ENCODE measurements around the gene ACSM2B.
"Not testable (repeated sequence)": the region's sequence is repeated elsewhere in the genome, so short reads cannot be mapped to it uniquely, and the experiment has no call there.

ACSM2B gene, protein sequence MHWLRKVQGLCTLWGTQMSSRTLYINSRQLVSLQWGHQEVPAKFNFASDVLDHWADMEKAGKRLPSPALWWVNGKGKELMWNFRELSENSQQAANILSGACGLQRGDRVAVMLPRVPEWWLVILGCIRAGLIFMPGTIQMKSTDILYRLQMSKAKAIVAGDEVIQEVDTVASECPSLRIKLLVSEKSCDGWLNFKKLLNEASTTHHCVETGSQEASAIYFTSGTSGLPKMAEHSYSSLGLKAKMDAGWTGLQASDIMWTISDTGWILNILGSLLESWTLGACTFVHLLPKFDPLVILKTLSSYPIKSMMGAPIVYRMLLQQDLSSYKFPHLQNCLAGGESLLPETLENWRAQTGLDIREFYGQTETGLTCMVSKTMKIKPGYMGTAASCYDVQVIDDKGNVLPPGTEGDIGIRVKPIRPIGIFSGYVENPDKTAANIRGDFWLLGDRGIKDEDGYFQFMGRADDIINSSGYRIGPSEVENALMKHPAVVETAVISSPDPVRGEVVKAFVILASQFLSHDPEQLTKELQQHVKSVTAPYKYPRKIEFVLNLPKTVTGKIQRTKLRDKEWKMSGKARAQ

DNA sequence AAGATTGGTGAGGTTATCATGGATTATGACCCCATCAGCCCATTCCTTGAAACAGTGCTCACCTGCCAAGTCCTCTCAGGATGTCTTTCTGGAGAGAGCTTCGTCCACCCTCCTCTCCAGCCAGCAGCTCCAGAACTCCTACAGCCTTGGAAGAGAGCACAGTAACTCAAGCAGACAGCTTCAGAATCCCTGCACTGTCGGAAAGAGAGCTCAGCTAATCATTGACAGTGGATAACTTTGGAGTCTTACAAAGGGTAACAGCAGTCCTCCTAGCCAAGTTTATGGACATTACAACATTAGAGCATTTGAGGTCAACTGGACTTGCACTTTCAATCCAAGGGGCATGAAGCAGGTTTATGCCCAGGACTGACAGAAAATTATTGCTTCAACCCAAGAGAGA is at the start of gene ACSM2B:
Gene ACSM2B (minus strand): TSS at position 223 of the 400 bp plus-strand sequence. CDS start 11,522 bp downstream, outside the sequence.
- not testable (repeated sequence) for DNase-seq

DNA sequence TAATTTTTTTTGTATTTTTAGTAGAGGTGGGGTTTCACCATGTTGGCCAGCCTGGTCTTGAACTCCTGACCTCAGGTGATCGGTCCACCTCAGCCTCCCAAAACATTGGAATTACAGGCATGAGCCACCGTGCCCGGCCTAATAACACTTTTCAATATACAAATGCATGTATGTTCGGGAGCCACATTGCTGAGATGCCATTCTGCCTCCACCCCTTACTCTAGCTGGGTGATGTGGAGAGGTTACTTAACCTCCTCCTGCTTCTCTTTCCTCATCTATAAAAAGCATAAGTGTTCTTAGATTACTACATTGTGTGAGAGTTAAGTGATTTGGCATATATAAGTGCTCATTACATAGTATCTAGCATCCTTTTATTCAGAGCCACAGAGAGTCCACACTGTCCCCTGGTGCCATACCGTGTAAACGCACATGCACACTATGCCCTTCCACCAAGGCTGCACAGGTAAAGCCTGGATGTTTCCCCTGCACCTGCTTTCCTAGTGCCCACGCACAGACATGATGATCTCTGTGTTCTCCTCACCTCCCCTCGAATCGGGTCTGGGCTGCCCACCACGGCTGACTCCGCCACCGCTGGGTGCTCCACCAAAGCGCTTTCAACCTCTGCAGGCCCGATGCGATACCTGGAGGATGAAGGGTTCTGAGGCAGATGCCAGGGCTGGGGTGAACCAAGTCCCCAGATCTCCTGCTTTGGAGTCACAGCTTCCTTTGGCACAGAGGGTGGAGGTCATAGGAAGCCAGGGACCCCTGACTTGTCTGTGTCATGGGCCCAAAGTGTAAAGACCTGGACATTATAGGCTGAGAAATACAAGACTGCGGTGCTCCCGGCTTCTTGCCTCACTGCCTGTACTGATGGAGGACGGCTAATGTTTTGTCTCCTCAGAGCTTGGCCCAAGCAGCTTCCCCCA is 49.0 kb upstream of the ACSM2B start:
- DNase-seq = no peak

DNA sequence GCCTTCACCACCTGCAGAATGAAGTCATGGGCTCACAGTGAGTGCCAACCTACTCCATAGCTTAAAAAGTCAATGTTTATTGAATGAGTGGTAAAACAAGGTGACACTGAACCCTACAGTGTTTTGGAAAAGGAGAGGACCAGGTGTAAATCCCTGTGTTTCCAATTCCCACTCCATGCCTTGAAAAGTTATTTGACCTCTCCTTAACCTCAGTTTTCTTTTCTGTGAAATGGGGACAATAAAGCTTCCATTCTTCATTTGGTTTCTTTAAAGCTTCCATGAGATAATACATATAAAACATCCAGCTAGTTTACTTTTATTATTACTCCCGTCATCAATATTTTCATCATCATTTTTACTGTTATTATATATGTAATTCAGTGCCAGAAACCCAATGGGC is 48.0 kb upstream of the ACSM2B start:
- DNase-seq = no peak

DNA sequence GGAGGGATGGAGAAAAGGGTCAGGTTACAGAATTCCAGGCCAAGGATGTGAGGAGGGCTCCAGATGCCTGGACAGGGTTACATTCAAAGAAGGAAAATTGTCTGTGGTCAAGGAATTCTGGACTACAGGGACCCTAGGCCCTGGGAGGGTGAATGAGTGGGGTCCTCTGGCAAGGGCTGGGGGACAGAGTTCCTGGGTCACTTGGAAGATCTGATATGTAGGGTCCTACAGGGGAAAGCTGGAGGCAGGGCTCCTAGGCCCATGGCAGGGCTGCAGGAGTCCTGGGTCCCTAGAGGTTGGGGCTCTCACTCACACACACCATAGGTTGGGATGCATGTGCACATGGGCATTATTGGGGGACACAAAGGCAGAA is 46.3 kb upstream of the ACSM2B start:
- DNase-seq = no peak

DNA sequence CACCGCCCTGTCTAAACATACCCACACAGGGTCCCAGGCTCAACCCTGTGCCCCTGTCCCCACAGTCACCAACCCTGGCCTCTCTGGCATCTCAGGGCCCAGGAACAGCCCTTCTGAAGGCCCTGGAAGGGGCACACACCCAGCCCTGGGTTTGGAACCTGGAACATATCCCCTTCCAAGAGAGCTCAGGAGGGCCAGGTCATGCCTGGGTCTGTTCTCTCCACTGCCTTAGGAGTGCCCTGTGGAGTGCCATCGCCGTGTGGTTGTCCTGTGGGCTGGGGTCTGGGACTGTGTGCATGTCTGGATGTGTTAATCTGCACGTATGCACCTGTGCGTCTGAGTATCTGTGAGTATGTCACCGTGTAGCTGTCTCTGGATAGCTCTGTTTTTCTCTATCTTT is 45.2 kb upstream of the ACSM2B start:
- no peak for DNase-seq

DNA sequence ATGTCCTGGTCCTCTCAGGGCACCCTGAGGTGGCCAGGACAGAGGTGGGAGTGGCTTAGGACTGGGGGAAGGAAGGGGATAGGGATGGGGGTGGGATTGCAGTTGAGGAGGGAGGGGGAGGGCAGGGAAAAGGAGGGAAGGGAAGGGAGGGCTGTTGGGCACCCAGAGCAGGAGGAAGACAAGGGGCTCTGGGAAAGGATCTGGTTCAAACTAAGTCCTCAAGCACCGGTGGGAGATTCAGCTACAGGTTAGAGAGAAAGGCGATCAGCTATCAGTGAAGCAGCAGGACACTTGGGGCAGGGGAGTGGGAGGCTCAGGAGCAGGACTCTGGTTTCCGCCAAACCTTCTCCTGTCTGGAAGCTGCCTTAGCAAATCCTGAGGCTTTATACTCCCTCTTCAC is 44.6 kb upstream of the ACSM2B start:
- DNase-seq = no peak

DNA sequence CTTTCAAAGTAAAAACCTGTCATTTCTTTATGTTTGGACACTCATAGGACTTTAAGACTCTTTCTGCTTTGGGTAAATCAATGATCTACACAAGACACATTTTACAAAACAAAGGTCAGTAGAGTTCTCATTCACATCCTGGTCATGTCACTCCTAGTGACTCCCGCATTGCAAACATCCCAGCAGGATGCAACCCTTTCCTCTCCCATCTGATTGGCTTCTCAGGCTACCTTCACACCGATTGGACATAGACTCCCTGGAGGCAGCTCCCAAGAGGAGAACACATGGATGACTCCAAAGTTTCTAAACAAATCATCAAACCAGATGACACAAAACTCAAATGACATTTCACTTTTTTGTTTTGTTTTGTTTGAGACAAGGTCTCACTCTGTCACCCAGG is 43.8 kb upstream of the ACSM2B start:
- no peak for DNase-seq

DNA sequence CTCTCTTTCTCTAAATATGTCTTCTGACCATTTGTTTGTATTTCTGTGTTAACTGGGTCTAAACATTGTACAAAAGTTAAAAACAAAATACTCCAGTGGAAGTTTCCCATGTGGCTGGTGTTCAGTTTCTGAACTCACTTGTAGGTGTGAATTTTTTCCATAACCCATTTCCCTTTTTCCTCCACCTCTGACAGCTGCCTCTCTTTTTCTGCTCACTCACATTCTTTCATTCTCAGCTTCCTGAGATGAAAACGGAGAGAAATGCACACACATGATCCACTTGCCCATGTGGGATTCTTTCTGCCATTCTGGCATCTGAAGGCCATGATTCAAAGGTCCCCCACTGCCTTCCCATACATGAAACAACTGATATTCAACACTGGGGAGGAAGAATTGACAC is 41.1 kb upstream of the ACSM2B start:
- DNase-seq = no peak

DNA sequence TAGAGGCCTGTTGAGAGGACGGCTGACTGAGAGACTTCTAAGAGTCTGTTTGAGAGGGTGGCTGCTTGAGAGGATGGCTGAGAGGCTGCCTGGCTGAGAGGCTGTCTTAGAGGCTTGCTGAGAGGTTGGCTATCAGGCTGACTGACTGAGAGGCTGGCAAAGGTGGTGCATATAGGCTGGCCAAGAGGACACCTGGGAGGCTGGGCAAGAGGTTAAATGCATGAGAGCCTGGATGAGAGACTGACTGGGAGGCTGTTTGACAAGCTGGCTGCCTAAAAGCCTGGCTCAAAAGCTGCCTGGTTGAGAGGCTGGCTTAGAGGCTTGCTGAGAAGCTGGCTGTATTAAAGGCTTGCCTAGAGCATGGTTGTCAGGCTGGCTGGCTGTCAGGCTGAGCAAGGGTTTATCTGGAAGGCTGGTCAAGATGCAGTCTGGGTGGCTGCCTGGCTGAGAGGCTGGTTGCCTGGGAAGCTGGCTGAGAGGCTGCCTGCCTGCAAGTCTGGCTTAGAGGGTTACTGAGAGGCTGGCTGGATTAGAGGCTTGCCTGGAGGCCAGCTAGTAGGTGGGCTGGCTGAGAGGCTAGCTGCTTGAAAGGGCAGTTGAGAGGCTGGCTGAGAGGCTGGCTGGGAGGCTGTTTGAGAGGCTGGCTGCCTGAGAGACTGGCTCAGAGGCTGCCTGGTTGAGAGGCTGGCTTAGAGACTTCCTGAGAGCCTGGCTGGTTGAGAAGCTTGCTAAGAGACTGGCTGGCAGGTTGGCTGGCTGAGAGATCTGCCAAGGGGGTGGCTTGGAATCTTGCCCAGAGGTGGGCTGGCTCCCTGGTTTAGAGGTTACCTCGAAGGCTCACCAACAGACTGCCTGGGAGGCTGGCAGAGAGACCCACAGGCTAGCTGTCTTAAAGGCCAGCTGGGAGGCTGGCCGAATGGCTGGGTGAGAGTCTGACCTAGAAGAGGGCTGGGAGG is 38.3 kb upstream of the ACSM2B start:
- no peak for DNase-seq

DNA sequence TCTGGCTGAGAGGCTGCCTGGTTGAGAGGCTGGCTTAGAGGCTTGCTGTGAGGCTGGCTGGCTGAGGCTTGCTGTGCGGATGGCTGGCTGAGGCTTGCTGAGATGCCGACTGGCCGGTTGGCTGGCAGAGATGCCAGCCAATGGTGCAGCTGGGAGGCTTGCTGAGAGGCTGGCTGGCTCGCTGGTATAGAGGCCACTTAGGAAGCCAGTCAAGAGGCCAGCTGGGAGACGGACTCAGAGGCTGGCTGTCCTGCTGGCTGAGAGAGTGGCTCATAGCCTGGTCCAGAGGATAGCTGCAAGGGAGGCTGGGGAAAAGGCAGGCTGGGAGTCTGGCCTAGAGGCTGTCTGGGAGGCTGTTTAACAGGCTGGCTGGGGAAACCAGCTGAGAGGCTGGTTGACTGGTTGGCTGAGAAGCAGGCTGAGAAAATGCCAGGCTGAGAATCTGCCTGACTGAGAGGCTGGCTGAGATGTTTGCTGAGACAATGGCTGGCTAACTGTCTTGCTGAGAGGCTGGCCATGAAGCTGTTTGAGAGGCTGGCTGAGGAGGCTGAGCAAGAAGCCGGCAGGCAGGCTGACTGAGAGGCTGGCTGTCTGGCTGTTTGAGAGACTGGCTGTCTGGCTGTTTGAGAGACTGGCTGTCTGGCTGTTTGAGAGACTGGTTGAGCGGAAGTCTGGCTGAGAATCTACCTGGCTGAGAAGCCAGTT is 37.5 kb upstream of the ACSM2B start:
- DNase-seq = no peak

DNA sequence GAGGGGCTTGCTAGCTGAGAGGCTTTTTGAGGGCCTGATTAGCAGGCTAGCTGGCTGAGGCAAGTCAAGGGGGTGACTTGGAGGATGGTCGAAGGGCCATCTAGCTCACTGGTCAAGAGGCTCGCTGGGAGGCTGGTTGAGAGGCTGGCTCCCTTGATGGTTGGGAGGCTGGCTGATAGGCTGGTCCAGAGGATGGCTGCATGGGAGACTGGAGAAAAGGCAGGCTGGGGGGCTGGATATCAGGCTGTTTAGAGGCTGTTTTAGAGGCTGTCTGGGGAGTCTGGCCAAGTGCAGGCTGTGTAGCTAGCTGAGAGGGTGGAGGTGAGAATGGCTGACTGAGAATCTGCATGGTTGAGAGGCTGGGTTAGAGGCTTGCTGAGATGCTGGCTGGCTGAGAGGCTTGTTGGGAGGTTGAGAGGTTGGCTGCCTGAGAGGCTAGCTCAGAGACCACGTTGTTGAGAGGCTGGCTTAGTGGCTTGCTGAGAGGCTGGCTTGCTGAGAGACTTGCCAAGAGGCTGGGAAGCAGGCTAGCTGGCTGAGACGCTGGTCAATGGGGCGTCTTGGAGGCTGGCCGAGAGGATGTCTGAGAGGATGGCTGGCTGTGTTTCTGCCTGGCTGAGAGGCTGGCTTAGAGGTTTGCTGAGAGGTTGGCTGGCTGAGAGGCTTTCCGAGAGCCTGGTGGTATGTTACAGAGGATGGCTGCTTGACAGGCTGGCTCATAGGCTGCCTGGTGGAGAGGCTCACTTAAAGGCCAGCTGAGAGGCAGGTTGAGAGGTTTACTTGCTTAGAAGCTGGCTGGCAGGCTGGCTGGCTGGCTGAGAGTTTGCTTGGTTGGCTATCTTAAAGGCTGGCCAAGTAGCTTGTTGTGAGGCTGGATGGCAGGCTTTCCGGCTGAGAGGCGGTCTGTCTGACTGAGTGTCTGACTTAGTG is 36.6 kb upstream of the ACSM2B start:
- DNase-seq = no peak

DNA sequence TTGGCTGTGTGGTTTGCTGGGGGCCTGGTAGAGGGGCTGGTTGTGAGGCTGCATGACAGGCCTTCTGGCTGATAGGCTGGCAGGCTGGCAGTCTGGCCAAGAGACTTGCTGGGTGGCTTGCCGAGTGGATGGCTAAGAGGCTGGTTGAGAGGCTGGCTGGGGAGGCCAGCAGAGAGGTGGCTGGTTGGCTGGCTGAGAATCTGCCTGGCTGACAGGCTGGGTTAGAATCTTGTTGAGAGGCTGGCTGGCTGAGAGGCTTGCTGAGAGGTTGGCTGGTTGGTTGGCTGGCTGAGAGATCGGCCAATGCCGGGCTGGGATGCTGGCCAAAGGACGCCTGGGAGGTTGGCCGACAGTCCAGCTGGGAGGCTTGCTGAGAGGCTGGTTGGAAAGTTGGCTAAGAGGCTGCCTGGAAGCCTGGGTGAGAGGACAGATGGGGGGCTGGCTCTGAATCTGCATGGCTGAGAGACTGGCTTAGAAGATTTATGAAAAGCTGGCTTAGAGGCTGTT is 35.9 kb upstream of the ACSM2B start:
- no peak for DNase-seq

DNA sequence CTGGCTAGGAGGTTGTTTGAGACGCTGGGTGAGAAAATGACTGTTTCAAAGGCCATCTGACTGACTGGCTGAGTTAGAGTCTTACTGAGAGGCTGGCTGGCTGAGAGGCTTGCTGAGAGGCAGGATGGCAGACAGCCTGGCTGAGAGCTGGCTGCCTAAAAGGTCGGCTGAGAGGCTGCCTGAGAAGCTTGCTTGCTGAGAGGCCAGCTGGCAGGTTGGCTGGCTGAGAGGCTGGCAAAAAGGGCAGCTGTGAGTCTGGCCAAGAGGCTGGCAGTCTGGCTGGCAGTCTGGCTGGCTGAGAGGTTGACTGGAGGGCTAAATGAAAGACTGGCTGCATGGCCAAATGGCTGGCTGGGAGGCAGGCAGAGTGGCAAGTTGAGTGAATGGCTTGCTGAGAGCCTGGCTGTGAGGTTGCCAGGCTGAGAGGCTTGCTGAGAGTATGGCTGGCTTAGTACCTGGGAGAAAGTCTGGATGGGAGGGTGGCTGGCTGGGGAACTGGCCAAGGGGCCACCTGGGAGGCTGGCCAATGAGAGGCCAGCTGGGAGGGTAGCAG is 35.3 kb upstream of the ACSM2B start:
- no peak for DNase-seq

DNA sequence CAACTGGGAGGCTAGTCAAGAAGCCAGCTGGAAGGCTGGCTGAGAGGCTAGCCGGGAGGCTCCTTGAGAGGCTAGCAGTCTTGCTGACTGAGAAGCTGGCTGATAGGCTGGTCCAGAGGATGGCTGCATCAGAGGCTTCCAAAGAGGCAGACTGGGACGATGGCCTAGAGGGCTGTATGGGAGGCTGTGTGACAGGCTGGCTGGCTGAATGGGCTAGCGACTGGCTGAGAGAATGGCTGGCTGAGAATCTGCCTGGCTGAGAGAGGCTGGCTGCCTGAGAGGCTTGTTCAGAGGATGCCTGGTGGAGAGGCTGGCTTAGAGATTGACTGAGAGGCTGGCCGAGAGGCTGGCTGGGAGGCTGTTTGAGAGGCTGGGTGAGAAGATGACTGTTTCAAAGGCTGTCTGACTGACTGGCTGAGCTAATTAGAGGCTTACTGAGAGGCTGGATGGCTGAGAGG is 34.8 kb upstream of the ACSM2B start:
- DNase-seq = no peak

DNA sequence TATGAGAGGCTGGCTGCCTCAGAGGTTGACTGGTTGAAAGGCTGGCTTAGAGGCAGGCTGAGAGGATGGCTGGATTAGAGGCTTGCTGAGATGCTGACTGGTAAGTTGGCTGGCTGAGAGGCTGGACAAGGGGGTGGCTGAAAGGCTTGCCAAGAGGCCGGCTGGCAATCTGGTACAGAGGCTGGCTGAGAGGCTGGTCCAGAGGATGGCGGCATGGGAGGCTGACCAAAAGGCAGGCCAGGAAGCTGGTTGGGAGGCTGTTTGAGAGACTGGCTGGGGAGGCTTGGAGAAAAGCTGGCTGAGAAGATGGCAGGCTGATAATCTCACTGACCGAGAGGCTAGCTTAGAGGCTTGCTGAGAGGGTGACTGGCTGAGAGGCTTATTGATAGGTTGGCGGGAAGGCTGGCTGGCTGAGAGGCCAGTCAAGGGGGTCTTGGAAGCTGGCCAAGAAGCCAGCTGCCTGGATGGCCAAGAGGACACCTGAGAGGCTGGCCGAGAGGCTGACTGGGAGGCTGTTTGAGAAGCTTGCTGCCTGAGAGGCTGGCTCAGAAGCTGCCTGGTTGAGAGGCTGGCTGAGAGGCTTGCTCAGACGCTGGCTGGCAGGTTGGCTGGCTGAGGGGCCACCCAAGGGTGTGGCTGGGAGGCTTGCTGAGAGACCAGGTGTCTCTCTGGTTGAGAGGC is 34.2 kb upstream of the ACSM2B start:
- DNase-seq = no peak

DNA sequence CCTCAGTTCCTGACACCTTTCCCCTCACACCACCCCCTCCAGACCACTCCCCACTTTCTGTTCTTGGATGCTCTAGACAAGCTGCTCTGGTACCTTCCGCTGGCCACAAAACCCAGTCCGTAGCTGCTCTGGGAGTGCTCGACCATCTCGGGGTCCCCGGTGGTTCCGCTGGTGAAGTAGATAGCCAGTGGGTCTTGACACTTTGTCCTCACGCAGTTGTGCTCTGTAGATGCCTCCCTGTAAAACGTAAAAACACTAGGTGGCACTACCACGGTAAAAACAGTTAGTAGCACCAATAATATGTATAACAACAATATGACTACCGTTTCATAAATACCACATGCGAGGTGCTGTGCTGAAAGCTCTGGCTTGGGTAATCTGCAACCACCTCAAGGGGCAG is 26.0 kb upstream of the ACSM2B start:
- DNase-seq = peak in 1 of 2 experiments; percentile 3

DNA sequence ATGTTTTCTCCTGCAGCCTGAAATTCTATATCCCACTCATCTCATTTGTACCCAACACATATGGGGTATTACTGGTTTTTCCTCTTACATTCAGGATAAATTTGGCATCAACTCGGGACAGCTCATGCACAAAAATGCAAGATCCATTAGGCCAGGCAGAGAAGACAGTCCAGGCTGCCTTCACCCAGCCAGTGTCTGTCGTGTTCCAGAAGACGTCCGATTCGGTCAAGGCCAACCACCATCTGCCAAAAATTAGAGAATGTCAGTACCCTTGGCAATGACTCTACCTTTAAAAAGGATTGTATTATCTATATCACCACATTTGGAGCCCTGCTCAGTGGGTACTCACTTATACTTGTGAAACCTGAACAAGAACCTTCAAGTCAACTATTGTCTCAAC is 23.3 kb upstream of the ACSM2B start:
- DNase-seq = not testable (repeated sequence)

DNA sequence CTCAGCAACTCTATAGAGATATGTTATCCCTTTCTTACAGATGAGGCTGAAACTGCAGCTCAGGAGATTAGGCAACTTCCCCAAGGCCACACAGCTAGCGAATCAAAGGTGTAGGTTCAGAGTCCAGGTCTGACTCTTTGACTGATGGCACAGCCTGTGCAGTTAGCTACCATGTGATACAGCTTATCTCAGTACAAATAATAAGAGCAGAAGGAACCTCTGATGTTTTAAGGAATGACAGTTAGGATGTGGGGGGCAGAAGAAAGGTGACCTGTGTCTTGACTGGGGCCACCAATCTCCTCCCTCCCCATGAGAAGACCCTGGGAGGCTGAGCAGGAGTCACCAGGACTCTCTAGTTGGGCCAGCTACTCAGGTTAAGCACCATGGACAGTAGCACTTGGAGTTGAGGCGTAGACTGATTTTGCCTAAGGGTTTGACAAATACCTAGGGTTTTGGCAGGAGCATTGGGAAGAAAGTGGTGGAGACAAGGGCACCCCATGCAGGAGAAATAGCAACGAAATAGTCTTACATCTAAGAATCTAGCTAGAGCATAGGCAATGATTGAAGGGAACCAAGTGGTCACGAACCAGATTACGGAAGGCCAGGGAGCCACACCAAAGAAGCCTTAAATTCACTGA is 22.8 kb upstream of the ACSM2B start:
- no peak for DNase-seq

DNA sequence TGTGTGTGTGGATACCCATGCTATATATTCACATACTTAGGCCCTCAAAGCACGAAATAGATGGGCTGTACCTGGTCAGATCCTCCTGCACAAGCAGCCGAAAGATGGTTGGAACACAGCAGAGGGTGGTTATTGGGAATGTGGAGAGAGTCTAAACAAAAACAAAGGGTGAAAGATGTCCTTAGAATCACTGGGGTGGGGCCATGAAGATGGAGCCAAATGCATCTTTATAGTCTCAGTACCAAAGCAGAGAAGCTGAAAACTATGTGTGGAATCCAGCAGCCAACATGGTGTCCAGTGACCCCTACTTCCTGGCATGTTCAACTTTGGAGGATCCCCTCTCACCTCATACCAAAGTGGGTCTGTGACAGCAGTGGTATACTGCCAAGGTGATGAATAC is 19.5 kb upstream of the ACSM2B start:
- DNase-seq = not testable (repeated sequence)

Data from SW 1271 (cell line).